HFFc6 (cell line): Measurements from ENCODE around the gene RUBCNL. TPM values are rescaled to one million over a fixed set of nuclear protein-coding genes. Genes with fewer than 3 reads are reported as not detected.

Source experiments
- DNase-seq: peaks from one replicate; pipeline ENCODE4 v3.0.0-alpha.2; 2018
- H3K27ac Mint-ChIP-seq: 2 replicates; pipeline ENCODE4 v1.8.0; 2020; ENCODE audit warnings: mild to moderate bottlenecking, mixed read lengths
- H3K27me3 Mint-ChIP-seq: 2 replicates; pipeline ENCODE4 v1.8.0; 2021; ENCODE audit warnings: mild to moderate bottlenecking, moderate library complexity, mixed read lengths; ENCODE audit not compliant: insufficient read depth
- H3K36me3 Mint-ChIP-seq: 2 replicates; pipeline ENCODE4 v1.8.0; 2021; ENCODE audit warnings: low read depth, mixed read lengths
- H3K4me1 Mint-ChIP-seq: 2 replicates; pipeline ENCODE4 v1.8.0; 2020; ENCODE audit warnings: low read depth, mixed read lengths
- H3K4me3 Mint-ChIP-seq: 2 replicates; pipeline ENCODE4 v1.8.0; 2020; ENCODE audit warnings: mild to moderate bottlenecking, moderate library complexity, mixed read lengths
- H3K9me3 Mint-ChIP-seq: 2 replicates; pipeline ENCODE4 v1.8.0; 2020; ENCODE audit warnings: mild to moderate bottlenecking, mixed read lengths
- total RNA-seq, 6 experiments: library from RNA; stranded (reverse); fragmentation: NEBNext Ultra II Directional; extraction: Animal tissue kit (Norgen Biotek cat#: 25700); gene quantifications; 2 replicates in 1 of 6; 3 replicates in 5 of 6; pipeline ENCODE4 v1.2.3, GENCODE V29; 2021
- TF ChIP-seq, protein P1 (sequence below): fragments of 200-600 bp; sonication (generic); IDR thresholded peaks from 2 replicates; pipeline ENCODE4 v1.5.0; 2021; ENCODE audit warnings: antibody characterized with exemption, mild to moderate bottlenecking

Gene RUBCNL
- total RNA-seq, 6 experiments from 2014 or later: not detected

DNA sequence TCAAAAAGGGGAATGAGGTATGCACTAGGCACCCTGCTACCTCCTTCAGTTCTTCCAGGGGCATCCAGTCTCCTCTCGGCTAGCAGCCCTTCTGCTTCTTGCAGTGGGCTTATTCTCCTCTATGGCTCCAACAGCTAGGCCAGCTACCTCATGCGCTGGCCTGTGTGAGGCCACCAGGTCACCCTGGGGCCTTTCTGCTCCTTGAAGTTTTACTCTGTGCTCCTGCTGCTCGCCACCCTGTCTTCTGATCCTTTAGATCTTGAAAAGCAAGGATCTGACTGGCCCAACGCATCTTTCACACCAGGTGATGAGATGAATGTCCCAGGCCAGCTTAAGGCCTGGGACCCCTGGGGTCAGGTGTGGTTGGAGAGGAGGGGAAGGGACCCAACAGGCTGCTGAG lies 66.2 kb downstream of the RUBCNL start:
- no peaks in the 10 kb centered on the region for H3K9me3 Mint-ChIP-seq
- DNase-seq: no peak
- H3K36me3 Mint-ChIP-seq: no peaks in the 10 kb centered on the region
- no peak overlapping the region for H3K4me3 Mint-ChIP-seq
- no peaks in the 10 kb centered on the region; the same call in 1 of the 2 replicates for H3K27me3 Mint-ChIP-seq
- TF ChIP-seq, protein P1, sequence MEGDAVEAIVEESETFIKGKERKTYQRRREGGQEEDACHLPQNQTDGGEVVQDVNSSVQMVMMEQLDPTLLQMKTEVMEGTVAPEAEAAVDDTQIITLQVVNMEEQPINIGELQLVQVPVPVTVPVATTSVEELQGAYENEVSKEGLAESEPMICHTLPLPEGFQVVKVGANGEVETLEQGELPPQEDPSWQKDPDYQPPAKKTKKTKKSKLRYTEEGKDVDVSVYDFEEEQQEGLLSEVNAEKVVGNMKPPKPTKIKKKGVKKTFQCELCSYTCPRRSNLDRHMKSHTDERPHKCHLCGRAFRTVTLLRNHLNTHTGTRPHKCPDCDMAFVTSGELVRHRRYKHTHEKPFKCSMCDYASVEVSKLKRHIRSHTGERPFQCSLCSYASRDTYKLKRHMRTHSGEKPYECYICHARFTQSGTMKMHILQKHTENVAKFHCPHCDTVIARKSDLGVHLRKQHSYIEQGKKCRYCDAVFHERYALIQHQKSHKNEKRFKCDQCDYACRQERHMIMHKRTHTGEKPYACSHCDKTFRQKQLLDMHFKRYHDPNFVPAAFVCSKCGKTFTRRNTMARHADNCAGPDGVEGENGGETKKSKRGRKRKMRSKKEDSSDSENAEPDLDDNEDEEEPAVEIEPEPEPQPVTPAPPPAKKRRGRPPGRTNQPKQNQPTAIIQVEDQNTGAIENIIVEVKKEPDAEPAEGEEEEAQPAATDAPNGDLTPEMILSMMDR: no peak
- no peaks in the 10 kb centered on the region for H3K4me1 Mint-ChIP-seq
- H3K27ac Mint-ChIP-seq: no peak overlapping the region

DNA sequence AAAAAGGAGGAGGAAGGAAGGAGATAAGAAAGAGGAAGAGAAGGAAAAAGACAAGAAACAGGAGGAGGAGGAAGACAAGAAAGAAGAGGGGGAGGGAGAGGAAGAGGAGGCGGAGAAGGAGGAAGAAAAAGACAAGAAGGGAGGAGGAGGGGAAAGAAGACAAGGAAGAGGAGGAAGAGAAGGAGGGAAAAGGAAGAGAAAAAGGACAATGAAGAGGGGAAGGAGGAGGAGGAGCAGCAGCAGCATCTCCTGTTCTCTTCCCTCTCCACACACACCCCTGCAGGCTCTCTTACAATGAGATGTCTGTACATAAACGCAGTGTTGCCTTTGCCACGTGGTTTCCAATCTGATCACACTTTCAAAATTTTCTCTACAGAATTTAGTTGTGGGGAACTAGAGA lies 66.6 kb downstream of the RUBCNL start:
- Mint-ChIP-seq H3K27me3 (no peaks in the 10 kb centered on the region; the same call in 1 of the 2 replicates), H3K9me3 (no peaks in the 10 kb centered on the region), H3K27ac (no peak overlapping the region), H3K36me3 (no peaks in the 10 kb centered on the region), H3K4me1 (no peaks in the 10 kb centered on the region), H3K4me3 (no peak overlapping the region)
- DNase-seq: no peak
- TF ChIP-seq, protein P1: no peak

DNA sequence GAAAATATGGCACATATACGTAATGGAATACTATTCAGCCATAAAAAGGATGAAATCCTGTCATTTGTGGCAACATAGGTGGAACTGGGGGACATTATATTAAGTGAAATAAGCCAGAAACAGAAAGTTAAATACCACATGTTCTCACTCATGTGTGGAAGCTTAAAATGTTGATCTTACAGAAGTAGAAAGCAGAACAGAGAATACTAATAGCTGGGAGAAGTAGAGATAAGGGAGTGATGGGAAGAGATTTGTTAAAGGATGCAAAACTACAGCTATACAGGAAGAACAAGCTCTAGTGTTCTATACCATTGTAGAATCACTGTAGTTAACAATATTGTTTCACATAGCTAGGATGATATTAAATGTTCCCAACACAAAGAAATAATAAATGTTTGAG lies 68.1 kb downstream of the RUBCNL start:
- TF ChIP-seq, protein P1: no peak
- H3K4me1 Mint-ChIP-seq: no peaks in the 10 kb centered on the region
- no peaks in the 10 kb centered on the region; the same call in 1 of the 2 replicates for H3K27me3 Mint-ChIP-seq
- H3K9me3 Mint-ChIP-seq: no peaks in the 10 kb centered on the region
- no peak for DNase-seq
- H3K27ac Mint-ChIP-seq: no peak overlapping the region
- no peaks in the 10 kb centered on the region for H3K36me3 Mint-ChIP-seq
- H3K4me3 Mint-ChIP-seq: no peak overlapping the region

DNA sequence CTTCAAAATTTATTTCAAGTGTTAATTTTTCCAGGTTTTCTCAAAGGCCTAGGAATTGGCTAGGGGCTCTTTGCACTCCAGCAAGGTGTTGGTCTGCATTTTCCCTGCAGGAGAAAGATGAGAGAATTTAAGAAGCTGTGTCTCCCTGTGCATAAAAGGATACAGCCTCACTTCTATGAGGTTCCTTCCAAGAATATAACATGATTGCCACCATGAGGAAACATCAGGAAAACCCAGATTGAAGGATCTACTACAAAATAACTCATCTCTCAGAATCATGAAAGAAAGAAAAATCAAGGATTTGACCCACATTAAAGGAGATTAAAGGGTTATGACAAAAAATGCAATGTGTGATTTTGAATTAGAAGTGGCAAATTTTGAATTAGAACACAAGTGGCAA lies 69.9 kb downstream of the RUBCNL start:
- TF ChIP-seq, protein P1: peak; percentile 16; the same call in 1 of the 2 replicates
- Mint-ChIP-seq H3K27ac (no peak overlapping the region), H3K4me1 (no peaks in the 10 kb centered on the region), H3K4me3 (no peak overlapping the region), H3K36me3 (no peaks in the 10 kb centered on the region), H3K27me3 (peaks cover 1% of the 10 kb centered on the region), H3K9me3 (no peaks in the 10 kb centered on the region; the same call in 1 of the 2 replicates)
- DNase-seq: peak; percentile 6

DNA sequence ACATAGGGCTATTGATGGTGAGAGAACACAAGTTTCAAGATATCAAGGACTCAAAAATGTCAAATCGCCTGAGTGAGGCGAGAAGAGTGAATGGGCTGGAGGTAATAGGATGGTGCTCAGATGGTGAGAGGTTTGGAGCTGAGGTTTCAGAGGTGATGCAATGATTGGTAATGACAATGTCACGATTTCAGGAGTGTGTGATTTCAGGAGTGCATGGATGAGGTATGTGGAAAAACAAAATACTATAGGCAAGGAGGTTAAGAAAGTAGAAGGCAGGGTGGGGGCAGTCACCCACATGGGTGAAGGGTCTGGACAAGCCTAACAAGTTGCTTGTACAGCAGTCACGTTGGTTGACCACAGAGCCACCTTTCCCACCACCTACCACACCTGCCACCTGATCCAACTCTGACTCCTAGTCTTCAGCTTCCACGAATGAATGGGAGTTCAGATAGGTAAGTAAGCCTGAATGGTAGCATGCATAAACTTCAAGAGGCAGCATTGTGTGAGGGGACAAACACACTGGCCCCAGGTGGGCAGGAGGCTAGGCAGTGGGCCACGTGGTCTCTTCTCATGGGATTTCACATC lies 71.5 kb downstream of the RUBCNL start:
- H3K9me3 Mint-ChIP-seq: peaks cover 4% of the 10 kb centered on the region
- no peak overlapping the region for H3K4me3 Mint-ChIP-seq
- no peaks in the 10 kb centered on the region for H3K36me3 Mint-ChIP-seq
- no peak for DNase-seq
- H3K27ac Mint-ChIP-seq: no peak overlapping the region
- H3K27me3 Mint-ChIP-seq: peaks cover 1% of the 10 kb centered on the region
- TF ChIP-seq, protein P1: no peak
- no peaks in the 10 kb centered on the region for H3K4me1 Mint-ChIP-seq

DNA sequence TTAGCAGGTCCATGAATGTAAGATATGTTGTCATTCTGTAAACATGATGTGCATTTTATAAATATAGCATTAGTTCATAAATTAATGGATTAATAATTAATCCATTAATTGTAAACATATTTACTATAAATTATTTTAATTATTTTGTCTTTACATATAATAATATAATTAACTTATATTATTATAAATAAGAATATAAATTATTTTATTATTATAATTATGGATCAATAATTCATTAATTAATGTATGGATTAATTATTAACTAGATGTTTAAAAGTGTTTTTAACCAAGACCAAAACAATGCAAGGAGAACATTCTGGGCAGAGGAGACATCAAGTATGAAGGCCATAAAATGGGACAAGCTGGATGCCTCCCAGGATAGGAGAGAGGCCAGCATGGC lies 72.0 kb downstream of the RUBCNL start:
- TF ChIP-seq, protein P1: no peak
- no peaks in the 10 kb centered on the region for H3K36me3 Mint-ChIP-seq
- H3K9me3 Mint-ChIP-seq: peaks cover 8% of the 10 kb centered on the region
- no peaks in the 10 kb centered on the region for H3K4me1 Mint-ChIP-seq
- H3K27ac Mint-ChIP-seq: no peak overlapping the region
- H3K27me3 Mint-ChIP-seq: peaks cover 1% of the 10 kb centered on the region
- H3K4me3 Mint-ChIP-seq: no peak overlapping the region
- no peak for DNase-seq
